Neutrophil (primary cell): ENCODE results near the gene ASPSCR1.

Experiments
- H3K27ac ChIP-seq: fragments of 200-600 bp; sonication (generic); 2 replicates; pipeline ENCODE4 v1.5.1; 2016; ENCODE audit warnings: mild to moderate bottlenecking, moderate library complexity
- H3K27me3 ChIP-seq: fragments of 200-600 bp; sonication (generic); 2 replicates; pipeline ENCODE4 v1.6.0; 2016; ENCODE audit warnings: mild to moderate bottlenecking
- H3K36me3 ChIP-seq: fragments of 200-600 bp; sonication (generic); 2 replicates; pipeline ENCODE4 v1.5.1; 2017
- H3K4me1 ChIP-seq, 2 experiments: fragments of 200-600 bp in 1 of 2; sonication (generic) in 1 of 2; 1 replicate in 1 of 2; 2 replicates in 1 of 2; pipeline versions ENCODE4 v1.5.1 to v1.6.1; 2013 to 2016; ENCODE audit warnings: low read depth in 1 of 2, low read length in 1 of 2, mild to moderate bottlenecking in 1 of 2, moderate library complexity in 1 of 2; ENCODE audit not compliant: control insufficient read depth in 1 of 2, insufficient read depth in 1 of 2
- H3K4me3 ChIP-seq, 2 experiments: fragments of 200-600 bp in 1 of 2; sonication (generic) in 1 of 2; 1 replicate in 1 of 2; 2 replicates in 1 of 2; pipeline ENCODE4 v1.5.1; 2013 to 2016; ENCODE audit warnings: low read depth in 1 of 2, low read length in 1 of 2, mild to moderate bottlenecking in 1 of 2, moderate library complexity in 1 of 2
- H3K9me3 ChIP-seq: fragments of 200-600 bp; sonication (generic); 2 replicates; pipeline ENCODE4 v1.5.1; 2016
- TF ChIP-seq, protein P1 (sequence below): fragments of 200-600 bp; sonication (generic); IDR thresholded peaks from 2 replicates; pipeline ENCODE4 v1.5.1; 2016; ENCODE audit warnings: antibody characterized with exemption

ASPSCR1 gene

DNA sequence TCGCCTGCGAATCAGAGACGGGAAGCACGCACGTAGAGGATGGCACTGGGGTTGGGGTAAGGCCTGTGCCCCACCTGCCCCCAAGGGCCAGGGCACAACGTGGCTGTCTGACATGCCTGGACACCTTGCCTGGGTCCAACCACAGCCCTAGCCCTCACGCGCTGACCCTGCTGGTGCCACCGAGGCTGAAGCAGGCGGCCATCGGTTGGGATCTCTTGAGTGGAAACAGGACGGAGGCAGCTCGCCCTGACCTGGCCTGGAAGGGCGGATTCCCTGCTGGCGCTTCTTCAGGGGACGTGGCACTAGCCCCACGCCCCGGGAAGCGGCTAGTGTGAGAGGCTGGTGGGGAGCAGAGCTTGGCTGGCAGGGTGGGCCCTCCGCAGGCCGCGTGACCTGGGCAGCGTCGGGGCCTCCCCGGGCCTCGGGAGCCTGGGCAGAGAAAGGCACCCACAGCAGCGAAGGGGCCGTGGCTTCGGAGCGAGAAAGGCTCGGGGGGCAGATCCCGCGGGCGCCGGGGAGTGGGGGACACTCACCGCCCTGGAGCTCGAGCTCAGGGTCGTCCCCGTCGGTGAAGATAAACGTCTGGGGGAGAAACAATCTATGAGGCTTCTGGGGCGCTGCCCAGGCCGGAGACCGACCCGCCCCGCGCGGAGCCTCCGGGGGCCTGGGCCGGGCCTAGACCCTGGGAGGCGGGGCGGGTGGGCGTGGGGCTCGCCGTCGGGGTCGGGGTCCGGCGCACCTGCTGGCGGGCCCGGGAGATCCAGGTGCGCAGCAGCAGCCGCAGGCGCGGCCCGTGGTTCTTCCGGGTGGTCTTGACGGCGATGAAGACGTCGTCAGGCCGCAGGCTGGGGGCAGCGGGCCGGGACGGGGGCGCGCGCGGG lies 73.6 kb downstream of the ASPSCR1 start:
- H3K27ac ChIP-seq, result peak overlapping the region; percentile 57

DNA sequence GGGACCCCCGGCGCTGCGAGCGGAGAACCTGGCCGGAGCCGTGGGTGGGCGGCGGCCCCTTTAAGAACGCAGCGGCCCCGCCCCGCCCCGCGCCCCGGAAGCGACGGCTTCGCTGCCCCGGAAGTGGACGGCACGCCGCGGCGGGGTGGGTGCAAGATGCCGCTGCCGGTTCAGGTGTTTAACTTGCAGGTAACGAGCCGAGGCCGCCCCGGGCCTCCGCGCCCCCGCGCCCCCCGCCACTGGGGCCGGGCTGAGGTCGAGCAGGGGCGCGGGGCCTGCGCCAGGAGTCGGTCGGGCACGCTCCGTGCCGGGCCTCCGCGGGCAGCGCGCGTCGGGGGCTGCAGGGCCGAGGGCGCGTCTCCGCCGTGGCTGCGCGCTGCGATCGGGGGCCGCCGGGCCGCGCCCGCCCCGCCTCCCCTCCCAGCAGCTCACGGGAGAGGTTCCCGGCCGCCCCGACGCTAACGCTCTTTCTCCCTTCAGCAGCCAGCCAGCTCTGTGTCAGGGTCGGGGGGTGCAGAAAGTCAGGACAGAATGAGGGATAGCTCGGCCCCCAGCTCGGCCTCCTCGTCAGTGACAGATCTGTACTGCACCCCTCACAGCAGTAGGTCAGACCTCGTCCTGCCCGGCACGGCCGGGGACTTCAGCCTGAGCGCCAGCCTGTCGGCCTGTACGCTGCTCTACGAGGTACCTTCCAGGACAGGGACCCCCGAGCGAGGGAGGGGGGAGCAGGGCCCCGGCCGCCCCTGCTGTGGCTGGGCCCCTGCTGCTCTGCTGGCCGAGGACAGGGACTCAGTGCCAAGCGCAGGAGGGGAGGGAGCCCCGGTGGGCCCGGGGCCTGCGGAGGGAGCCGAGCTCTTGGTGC lies 74.6 kb downstream of the ASPSCR1 start, which contains the start of the genes GPS1 and RFNG:
GPS1 (plus strand) TSS at position 123 of the 862 bp plus-strand sequence; CDS start at position 157, 34 bp downstream.
RFNG (minus strand) TSS at position 36 of the 862 bp plus-strand sequence. CDS start 45 bp downstream, outside the sequence.
- Histone ChIP-seq H3K36me3 (peaks cover 62% of the 10 kb centered on the region), H3K27ac (peak within 1 kb of the TSS; percentile 57), H3K4me3 (peak within 1 kb of the TSS; percentile 64 to 65), H3K9me3 (no peaks in the 10 kb centered on the region), H3K4me1 (peaks cover 15 to 21% of the 10 kb centered on the region in 2 experiments), H3K27me3 (no peaks in the 10 kb centered on the region)
- TF ChIP-seq, protein P1, sequence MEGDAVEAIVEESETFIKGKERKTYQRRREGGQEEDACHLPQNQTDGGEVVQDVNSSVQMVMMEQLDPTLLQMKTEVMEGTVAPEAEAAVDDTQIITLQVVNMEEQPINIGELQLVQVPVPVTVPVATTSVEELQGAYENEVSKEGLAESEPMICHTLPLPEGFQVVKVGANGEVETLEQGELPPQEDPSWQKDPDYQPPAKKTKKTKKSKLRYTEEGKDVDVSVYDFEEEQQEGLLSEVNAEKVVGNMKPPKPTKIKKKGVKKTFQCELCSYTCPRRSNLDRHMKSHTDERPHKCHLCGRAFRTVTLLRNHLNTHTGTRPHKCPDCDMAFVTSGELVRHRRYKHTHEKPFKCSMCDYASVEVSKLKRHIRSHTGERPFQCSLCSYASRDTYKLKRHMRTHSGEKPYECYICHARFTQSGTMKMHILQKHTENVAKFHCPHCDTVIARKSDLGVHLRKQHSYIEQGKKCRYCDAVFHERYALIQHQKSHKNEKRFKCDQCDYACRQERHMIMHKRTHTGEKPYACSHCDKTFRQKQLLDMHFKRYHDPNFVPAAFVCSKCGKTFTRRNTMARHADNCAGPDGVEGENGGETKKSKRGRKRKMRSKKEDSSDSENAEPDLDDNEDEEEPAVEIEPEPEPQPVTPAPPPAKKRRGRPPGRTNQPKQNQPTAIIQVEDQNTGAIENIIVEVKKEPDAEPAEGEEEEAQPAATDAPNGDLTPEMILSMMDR, result no peak

More for the DNA sequence above, 73.6 kb downstream of the ASPSCR1 start:
- Histone ChIP-seq H3K4me1 (peaks cover 15 to 21% of the 10 kb centered on the region in 2 experiments), H3K4me3 (peak overlapping the region; percentile 62 to 64), H3K27me3 (no peaks in the 10 kb centered on the region), H3K36me3 (peaks cover 58% of the 10 kb centered on the region), H3K9me3 (no peaks in the 10 kb centered on the region)
- TF ChIP-seq, protein P1, result no peak

DNA sequence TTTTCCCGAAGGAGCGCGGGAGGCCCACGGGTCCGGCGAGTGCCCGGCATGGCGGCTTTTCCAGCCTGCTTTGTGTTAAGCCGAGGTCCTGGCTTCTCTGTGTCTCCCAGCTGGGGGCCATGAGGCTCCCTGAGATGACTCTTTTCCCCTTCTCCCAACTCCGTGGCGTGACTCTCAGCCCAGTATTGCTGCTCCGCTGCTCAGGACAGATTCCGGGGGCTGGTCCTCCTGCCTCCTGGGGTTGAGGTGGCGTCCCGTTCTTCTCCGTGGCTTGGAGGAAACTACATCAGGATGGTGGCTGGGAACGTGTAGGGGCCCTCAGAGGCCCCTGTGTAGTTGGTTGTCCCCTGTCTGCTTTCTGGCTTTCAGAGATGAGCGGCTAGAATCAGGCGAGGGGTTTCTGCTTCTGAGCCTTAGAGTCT lies 75.2 kb downstream of the ASPSCR1 start:
- H3K27ac ChIP-seq, result no peak overlapping the region

DNA sequence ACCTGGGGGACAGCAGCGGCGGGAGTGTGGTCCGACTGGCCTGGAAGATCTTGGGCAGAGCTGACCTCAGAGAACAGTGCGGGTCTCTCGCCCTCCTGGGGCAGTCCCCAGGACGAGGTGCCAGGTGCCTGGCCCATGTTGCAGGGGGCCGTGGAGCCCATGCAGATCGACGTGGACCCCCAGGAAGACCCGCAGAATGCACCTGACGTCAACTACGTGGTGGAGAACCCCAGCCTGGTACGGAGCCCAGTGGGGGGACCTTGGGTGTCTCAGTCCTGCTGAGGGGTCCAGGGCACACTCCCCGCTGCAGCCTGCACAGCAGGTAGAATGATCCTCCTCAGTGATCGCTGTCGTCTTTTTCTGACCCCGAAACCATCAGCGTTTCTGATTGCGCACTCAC lies 75.7 kb downstream of the ASPSCR1 start:
- H3K27ac ChIP-seq, result no peak overlapping the region
- peaks cover 62% of the 10 kb centered on the region for H3K36me3 ChIP-seq
- peaks cover 15 to 21% of the 10 kb centered on the region in 2 experiments for H3K4me1 ChIP-seq
- TF ChIP-seq, protein P1, result no peak
- no peaks in the 10 kb centered on the region for H3K27me3 ChIP-seq
- no peak overlapping the region for H3K4me3 ChIP-seq
- no peaks in the 10 kb centered on the region for H3K9me3 ChIP-seq

More for the DNA sequence above, 75.2 kb downstream of the ASPSCR1 start:
- Histone ChIP-seq H3K9me3 (no peaks in the 10 kb centered on the region), H3K4me1 (peaks cover 15 to 21% of the 10 kb centered on the region in 2 experiments), H3K36me3 (peaks cover 62% of the 10 kb centered on the region), H3K4me3 (peak overlapping the region; percentile 64 to 65), H3K27me3 (no peaks in the 10 kb centered on the region)
- TF ChIP-seq, protein P1, result no peak

DNA sequence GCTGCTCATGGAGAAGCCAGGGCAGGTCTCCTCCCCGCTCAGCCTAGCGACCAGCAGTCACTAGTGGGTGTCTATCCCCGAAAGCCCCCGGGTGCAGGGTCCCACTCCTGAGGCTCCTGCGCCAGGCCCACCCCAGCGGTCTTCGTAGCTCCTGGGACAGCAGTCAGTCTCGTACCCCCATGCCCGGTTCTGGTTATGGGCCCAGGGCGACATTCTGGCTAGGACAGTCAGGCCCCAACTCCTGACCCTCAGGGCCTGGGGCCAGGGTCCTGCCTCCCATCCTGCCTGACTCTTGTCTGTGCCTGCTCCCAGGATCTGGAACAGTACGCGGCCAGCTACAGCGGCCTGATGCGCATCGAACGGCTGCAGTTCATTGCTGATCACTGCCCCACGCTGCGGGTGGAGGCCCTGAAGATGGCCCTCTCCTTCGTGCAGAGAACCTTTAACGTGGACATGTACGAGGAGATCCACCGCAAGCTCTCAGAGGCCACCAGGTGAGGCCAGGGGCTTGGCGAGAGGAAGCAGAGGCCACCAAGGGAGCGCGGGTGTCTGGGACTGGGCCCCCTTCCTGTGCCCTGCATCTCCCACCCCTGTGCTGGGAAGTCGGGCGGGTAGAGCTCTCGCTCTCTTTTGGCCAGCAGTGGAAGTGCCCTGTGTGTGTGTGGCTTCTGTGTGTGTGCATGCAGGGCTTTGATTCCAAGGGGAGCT lies 76.3 kb downstream of the ASPSCR1 start:
- no peak overlapping the region for H3K4me3 ChIP-seq
- no peaks in the 10 kb centered on the region for H3K27me3 ChIP-seq
- peaks cover 62% of the 10 kb centered on the region for H3K36me3 ChIP-seq
- peaks cover 15 to 21% of the 10 kb centered on the region in 2 experiments for H3K4me1 ChIP-seq
- no peaks in the 10 kb centered on the region for H3K9me3 ChIP-seq
- TF ChIP-seq, protein P1, result no peak
- H3K27ac ChIP-seq, result no peak overlapping the region
